HepG2 (cell line): ENCODE results near the gene RRP9. TPM values are rescaled to one million over a fixed set of nuclear protein-coding genes. Genes with fewer than 3 reads are reported as not detected.
A peak's percentile ranks its signal among the peaks of the same experiment; 100 is the strongest.

Experiments used
- ADNP ChIP-seq: sonication (generic); formaldehyde crosslinking; IDR thresholded peaks from 2 replicates; pipeline ENCODE4 v1.4.0; 2020; ENCODE audit warnings: missing genetic modification reagents
- ATAD3A ChIP-seq: sonication (generic); formaldehyde crosslinking; IDR thresholded peaks from 2 replicates; pipeline ENCODE4 v1.4.0; 2020; ENCODE audit warnings: missing genetic modification reagents
- ATF7 ChIP-seq, 2 experiments: fragments of 450-650 bp in 1 of 2; sonication (generic) in 1 of 2; formaldehyde crosslinking in 1 of 2; IDR thresholded peaks; 2 replicates each; pipeline versions ENCODE4 v1.4.0 to v1.6.1; 2016 to 2020; ENCODE audit warnings: antibody characterized with exemption in 1 of 2, mild to moderate bottlenecking in 1 of 2, missing genetic modification reagents in 1 of 2
- MXI1 ChIP-seq: IDR thresholded peaks from 3 replicates; pipeline ENCODE4 v1.6.1; 2012; ENCODE audit warnings: low read depth, low read length, inconsistent platforms, borderline replicate concordance
- NFE2L1 ChIP-seq: sonication (generic); formaldehyde crosslinking; IDR thresholded peaks from 2 replicates; pipeline ENCODE4 v1.4.0; 2020; ENCODE audit warnings: missing genetic modification reagents, mild to moderate bottlenecking, borderline replicate concordance
- NFYC ChIP-seq: IDR thresholded peaks from 2 replicates; pipeline ENCODE4 v1.6.1; 2016; ENCODE audit warnings: missing genetic modification reagents, missing compliant biosample characterization
- NR2F1 ChIP-seq, 2 experiments: fragments of 450-650 bp in 1 of 2; formaldehyde crosslinking in 1 of 2; IDR thresholded peaks; 2 replicates each; pipeline versions ENCODE4 v1.5.0 to v1.6.1; 2016 to 2020; ENCODE audit warnings: mild to moderate bottlenecking in 1 of 2, missing compliant biosample characterization in 1 of 2, missing genetic modification reagents in 1 of 2, moderate library complexity in 1 of 2
- RBM39 ChIP-seq: fragments of 200-400 bp; formaldehyde crosslinking; IDR thresholded peaks from one replicate; pipeline ENCODE4 v1.6.1; 2018; ENCODE audit warnings: antibody characterized with exemption, mild to moderate bottlenecking, low read depth, low read length; ENCODE audit not compliant: poor library complexity, severe bottlenecking
- YEATS2 ChIP-seq: sonication (generic); formaldehyde crosslinking; IDR thresholded peaks from 2 replicates; pipeline ENCODE4 v1.4.0; 2020; ENCODE audit warnings: missing genetic modification reagents, borderline replicate concordance
- ZNF230 ChIP-seq: sonication (generic); formaldehyde crosslinking; IDR thresholded peaks from 2 replicates; pipeline ENCODE4 v1.4.0; 2020; ENCODE audit warnings: mild to moderate bottlenecking, missing genetic modification reagents
- ZNF484 ChIP-seq: sonication (generic); formaldehyde crosslinking; IDR thresholded peaks from 2 replicates; pipeline ENCODE4 v1.5.1; 2020; ENCODE audit warnings: mild to moderate bottlenecking, low read depth, missing genetic modification reagents, borderline replicate concordance
- ZNF672 ChIP-seq: sonication (generic); formaldehyde crosslinking; IDR thresholded peaks from 2 replicates; pipeline ENCODE4 v1.8.1; 2022; ENCODE audit warnings: missing genetic modification reagents
- ZNF703 ChIP-seq: sonication (generic); formaldehyde crosslinking; IDR thresholded peaks from 2 replicates; pipeline ENCODE4 v1.5.1; 2020; ENCODE audit warnings: missing genetic modification reagents, mild to moderate bottlenecking, moderate library complexity, borderline replicate concordance
- ZNF720 ChIP-seq: sonication (generic); formaldehyde crosslinking; IDR thresholded peaks from 2 replicates; pipeline ENCODE4 v1.4.0; 2020; ENCODE audit warnings: missing genetic modification reagents
- ZNF781 ChIP-seq: sonication (generic); formaldehyde crosslinking; IDR thresholded peaks from 2 replicates; pipeline ENCODE4 v1.5.1; 2020; ENCODE audit warnings: borderline replicate concordance, mild to moderate bottlenecking, missing genetic modification reagents; ENCODE audit errors: not compliant biosample characterization
- ZNF788 ChIP-seq: sonication (generic); formaldehyde crosslinking; IDR thresholded peaks from 2 replicates; pipeline ENCODE4 v1.5.0; 2020; ENCODE audit warnings: mild to moderate bottlenecking, missing genetic modification reagents, borderline replicate concordance
- ZSCAN20 ChIP-seq: sonication (generic); formaldehyde crosslinking; IDR thresholded peaks from 2 replicates; pipeline ENCODE4 v1.4.0; 2020; ENCODE audit warnings: missing genetic modification reagents, mild to moderate bottlenecking, borderline replicate concordance
- polyA plus RNA-seq, 8 experiments: library from polyadenylated mRNA; depleted of rRNA in 3 of 8; stranded (reverse) in 7 of 8; unstranded in 1 of 8; fragments of >200 nt; fragmentation: Illumina TruSeq in 4 of 8; extraction: Trizol in 4 of 8; gene quantifications; 2 replicates each; pipeline versions ENCODE4 v1.2.1 to v1.2.3, GENCODE V29; 2011 to 2016; ENCODE audit warnings: low read depth in 4 of 8, missing spikeins in 1 of 8, mixed read lengths in 1 of 8; ENCODE audit not compliant: insufficient read depth in 1 of 8
- total RNA-seq, 5 experiments: library from RNA; depleted of rRNA; stranded (reverse); fragments of >200 nt; fragmentation: Illumina TruSeq; extraction: Trizol; gene quantifications; 2 replicates each; pipeline ENCODE4 v1.2.3, GENCODE V29; 2016; ENCODE audit warnings: low read depth in 1 of 5
- TF ChIP-seq, protein P1 (sequence below): sonication (generic); formaldehyde crosslinking; IDR thresholded peaks from 2 replicates; pipeline ENCODE4 v1.5.1; 2020; ENCODE audit warnings: missing genetic modification reagents, mild to moderate bottlenecking, borderline replicate concordance
- TF ChIP-seq, protein P2 (sequence below): sonication (generic); formaldehyde crosslinking; IDR thresholded peaks from 2 replicates; pipeline ENCODE4 v1.4.0; 2020; ENCODE audit warnings: missing genetic modification reagents
- TF ChIP-seq, protein P3 (sequence below): sonication (generic); formaldehyde crosslinking; IDR thresholded peaks from 2 replicates; pipeline ENCODE4 v1.4.0; 2020; ENCODE audit warnings: missing genetic modification reagents
- TF ChIP-seq, protein P4 (sequence below): sonication (generic); formaldehyde crosslinking; IDR thresholded peaks from 2 replicates; pipeline ENCODE4 v1.4.0; 2020; ENCODE audit warnings: missing genetic modification reagents, low read depth, mild to moderate bottlenecking, borderline replicate concordance

Gene RRP9
- total and polyA plus RNA-seq, 2 of the 13 experiments (the other 11 are each of a cell fraction or from before 2014, with no cell fraction given), result 14.8 to 44.0 TPM

DNA sequence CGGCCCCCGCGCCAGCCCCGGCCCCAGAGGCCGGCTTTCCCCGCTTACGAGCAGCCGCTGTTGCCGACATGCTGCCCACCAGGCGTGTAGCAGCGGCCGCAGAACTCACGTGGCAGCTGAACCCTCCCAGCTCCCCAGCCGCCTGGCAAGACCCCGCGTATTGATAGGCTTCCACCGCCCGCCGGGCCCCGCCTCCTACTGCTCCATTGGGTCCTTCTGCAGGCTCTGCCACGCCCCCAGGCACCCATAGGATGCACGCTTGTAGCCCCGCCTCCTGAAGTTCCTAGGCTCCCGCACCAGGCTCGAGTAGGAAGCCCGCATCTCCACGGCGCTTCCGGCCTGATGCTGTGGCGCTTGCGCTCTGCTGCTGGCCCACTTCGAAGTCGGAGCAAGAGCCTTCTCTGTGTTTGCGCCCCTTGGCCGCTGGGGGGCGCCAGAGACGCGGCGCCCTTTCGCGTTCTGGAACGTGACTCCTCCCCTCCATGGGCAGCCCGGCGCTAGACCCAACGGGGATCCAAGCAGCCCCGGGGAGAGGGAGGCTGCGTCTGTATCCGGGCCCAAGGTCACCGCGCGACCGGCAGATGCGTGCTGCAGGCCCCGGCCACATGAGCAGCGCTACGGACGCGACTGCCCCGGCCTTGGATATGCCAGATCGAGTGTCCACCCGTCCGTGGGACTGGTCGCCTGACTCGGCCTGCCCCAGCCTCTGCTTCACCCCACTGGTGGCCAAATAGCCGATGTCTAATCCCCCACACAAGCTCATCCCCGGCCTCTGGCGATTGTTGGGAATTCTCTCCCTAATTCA lies at the start of gene RRP9, which contains the start of gene PARP3 (continued):
- no peak; the same call in 1 of the 2 replicates for TF ChIP-seq NFE2L1 (CRISPR knock-in tag)
- no peak for TF ChIP-seq ZNF720
- TF ChIP-seq RBM39, result peak; percentile 69
- TF ChIP-seq, protein P1, sequence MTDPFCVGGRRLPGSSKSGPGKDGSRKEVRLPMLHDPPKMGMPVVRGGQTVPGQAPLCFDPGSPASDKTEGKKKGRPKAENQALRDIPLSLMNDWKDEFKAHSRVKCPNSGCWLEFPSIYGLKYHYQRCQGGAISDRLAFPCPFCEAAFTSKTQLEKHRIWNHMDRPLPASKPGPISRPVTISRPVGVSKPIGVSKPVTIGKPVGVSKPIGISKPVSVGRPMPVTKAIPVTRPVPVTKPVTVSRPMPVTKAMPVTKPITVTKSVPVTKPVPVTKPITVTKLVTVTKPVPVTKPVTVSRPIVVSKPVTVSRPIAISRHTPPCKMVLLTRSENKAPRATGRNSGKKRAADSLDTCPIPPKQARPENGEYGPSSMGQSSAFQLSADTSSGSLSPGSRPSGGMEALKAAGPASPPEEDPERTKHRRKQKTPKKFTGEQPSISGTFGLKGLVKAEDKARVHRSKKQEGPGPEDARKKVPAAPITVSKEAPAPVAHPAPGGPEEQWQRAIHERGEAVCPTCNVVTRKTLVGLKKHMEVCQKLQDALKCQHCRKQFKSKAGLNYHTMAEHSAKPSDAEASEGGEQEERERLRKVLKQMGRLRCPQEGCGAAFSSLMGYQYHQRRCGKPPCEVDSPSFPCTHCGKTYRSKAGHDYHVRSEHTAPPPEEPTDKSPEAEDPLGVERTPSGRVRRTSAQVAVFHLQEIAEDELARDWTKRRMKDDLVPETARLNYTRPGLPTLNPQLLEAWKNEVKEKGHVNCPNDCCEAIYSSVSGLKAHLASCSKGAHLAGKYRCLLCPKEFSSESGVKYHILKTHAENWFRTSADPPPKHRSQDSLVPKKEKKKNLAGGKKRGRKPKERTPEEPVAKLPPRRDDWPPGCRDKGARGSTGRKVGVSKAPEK, result no peak
- peak; percentile 93; the same call in 1 of the 2 replicates for TF ChIP-seq YEATS2
- no peak for TF ChIP-seq ZNF672 (CRISPR knock-in tag)
- peak; percentile 79; the same call in 1 of the 2 replicates for TF ChIP-seq ZNF788 (CRISPR knock-in tag)
- TF ChIP-seq ADNP (CRISPR knock-in tag), result no peak
- peak; percentile 39 for TF ChIP-seq ZNF781 (CRISPR knock-in tag)
- no peak for TF ChIP-seq ATF7 (IDR thresholded peaks at IDR 0.05)
- TF ChIP-seq ATF7 (CRISPR knock-in tag; IDR thresholded peaks at IDR 0.05), result 0 out of 2 replicates have a peak, but pooled peaks have one; percentile 34
- TF ChIP-seq, protein P2, sequence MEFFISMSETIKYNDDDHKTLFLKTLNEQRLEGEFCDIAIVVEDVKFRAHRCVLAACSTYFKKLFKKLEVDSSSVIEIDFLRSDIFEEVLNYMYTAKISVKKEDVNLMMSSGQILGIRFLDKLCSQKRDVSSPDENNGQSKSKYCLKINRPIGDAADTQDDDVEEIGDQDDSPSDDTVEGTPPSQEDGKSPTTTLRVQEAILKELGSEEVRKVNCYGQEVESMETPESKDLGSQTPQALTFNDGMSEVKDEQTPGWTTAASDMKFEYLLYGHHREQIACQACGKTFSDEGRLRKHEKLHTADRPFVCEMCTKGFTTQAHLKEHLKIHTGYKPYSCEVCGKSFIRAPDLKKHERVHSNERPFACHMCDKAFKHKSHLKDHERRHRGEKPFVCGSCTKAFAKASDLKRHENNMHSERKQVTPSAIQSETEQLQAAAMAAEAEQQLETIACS (CRISPR knock-in tag), result no peak; the same call in none of the 2 replicates
- peak; percentile 95 for TF ChIP-seq NFYC (CRISPR knock-in tag)
- TF ChIP-seq ZSCAN20 (CRISPR knock-in tag), result no peak
- TF ChIP-seq, protein P3, sequence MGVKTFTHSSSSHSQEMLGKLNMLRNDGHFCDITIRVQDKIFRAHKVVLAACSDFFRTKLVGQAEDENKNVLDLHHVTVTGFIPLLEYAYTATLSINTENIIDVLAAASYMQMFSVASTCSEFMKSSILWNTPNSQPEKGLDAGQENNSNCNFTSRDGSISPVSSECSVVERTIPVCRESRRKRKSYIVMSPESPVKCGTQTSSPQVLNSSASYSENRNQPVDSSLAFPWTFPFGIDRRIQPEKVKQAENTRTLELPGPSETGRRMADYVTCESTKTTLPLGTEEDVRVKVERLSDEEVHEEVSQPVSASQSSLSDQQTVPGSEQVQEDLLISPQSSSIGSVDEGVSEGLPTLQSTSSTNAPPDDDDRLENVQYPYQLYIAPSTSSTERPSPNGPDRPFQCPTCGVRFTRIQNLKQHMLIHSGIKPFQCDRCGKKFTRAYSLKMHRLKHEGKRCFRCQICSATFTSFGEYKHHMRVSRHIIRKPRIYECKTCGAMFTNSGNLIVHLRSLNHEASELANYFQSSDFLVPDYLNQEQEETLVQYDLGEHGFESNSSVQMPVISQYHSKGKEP (CRISPR knock-in tag), result no peak
- TF ChIP-seq ZNF230 (CRISPR knock-in tag), result peak; percentile 21; the same call in 1 of the 2 replicates
- TF ChIP-seq ZNF703, result no peak; the same call in 1 of the 2 replicates
- peak; percentile 85; the same call in 1 of the 2 replicates for TF ChIP-seq ATAD3A (CRISPR knock-in tag)
- TF ChIP-seq, protein P4, sequence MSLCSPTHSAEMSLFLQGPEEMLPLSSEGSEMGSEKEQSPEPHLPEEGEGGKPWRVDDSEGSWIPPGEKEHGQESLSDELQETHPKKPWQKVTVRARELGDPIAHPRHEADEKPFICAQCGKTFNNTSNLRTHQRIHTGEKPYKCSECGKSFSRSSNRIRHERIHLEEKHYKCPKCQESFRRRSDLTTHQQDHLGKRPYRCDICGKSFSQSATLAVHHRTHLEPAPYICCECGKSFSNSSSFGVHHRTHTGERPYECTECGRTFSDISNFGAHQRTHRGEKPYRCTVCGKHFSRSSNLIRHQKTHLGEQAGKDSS, result peak; percentile 97
- 0 out of 2 replicates have a peak, but pooled peaks have one; percentile 39 for TF ChIP-seq ZNF484 (CRISPR knock-in tag)
- TF ChIP-seq NR2F1 (CRISPR knock-in tag; IDR thresholded peaks at IDR 0.05), result peak in 1 of 2 experiments; percentile 23; a peak in 1 of 4 replicates
- peak; percentile 100 for TF ChIP-seq MXI1
